GM10266 (cell line): Measurements from ENCODE around the gene TGM2.

Experiments used
- DNase-seq: peaks from one replicate; pipeline ENCODE4 v3.0.0; 2012; ENCODE audit errors: extremely low spot score
- TF ChIP-seq, protein P1 (sequence below): IDR thresholded peaks from 2 replicates; pipeline ENCODE4 v1.5.1; 2012; ENCODE audit warnings: mild to moderate bottlenecking, low read depth; ENCODE audit not compliant: control insufficient read depth, insufficient read depth; ENCODE audit errors: missing control alignments

TGM2 gene

DNA sequence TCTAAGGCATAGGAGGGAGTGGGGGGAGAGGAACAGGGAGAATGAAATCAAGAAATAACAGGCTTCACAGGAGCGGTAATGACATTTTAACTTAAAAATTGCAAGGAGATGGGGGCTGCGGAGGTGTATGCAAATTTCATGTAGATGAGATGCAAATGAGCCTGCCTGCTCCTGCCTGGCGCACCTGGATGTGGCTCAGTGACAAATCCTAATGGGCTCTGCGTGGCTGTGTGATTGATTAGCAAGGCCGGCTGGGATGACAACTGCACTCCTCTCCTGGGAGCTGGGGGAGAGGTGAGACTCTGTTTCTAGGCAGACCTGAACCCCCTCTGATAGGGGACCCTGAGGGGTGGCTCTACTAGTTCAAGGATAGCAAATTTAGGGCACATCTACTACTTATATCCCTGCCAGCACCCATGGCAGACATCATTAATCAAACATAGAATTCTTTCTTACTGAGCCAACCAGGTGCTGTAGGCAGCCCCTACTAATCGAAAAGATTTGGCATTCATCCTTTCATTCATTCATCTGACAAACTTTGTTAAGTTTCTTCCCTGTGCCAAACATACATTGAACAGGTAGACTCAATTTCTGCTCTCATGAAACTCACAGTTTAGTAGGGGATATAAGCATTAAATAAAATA is 38.4 kb upstream of the TGM2 start:
- no peak for DNase-seq
- TF ChIP-seq, protein P1, sequence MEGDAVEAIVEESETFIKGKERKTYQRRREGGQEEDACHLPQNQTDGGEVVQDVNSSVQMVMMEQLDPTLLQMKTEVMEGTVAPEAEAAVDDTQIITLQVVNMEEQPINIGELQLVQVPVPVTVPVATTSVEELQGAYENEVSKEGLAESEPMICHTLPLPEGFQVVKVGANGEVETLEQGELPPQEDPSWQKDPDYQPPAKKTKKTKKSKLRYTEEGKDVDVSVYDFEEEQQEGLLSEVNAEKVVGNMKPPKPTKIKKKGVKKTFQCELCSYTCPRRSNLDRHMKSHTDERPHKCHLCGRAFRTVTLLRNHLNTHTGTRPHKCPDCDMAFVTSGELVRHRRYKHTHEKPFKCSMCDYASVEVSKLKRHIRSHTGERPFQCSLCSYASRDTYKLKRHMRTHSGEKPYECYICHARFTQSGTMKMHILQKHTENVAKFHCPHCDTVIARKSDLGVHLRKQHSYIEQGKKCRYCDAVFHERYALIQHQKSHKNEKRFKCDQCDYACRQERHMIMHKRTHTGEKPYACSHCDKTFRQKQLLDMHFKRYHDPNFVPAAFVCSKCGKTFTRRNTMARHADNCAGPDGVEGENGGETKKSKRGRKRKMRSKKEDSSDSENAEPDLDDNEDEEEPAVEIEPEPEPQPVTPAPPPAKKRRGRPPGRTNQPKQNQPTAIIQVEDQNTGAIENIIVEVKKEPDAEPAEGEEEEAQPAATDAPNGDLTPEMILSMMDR = no peak

DNA sequence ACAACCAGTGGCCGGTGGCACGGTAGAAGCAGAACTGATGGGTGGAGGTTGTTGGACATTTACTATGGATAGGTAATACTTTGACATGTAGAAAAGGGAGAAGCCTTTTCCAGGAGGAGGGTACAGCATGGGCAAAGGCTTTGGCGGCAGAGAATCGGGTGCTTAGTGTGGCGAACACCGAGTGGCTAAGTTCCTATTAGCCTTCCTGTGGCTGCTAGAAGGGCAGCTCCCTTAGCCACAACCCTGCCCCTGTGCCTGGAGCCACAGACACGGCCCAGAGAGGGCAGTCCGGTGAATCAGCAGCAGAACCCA is 37.9 kb upstream of the TGM2 start:
- DNase-seq = no peak
- TF ChIP-seq, protein P1 = no peak

DNA sequence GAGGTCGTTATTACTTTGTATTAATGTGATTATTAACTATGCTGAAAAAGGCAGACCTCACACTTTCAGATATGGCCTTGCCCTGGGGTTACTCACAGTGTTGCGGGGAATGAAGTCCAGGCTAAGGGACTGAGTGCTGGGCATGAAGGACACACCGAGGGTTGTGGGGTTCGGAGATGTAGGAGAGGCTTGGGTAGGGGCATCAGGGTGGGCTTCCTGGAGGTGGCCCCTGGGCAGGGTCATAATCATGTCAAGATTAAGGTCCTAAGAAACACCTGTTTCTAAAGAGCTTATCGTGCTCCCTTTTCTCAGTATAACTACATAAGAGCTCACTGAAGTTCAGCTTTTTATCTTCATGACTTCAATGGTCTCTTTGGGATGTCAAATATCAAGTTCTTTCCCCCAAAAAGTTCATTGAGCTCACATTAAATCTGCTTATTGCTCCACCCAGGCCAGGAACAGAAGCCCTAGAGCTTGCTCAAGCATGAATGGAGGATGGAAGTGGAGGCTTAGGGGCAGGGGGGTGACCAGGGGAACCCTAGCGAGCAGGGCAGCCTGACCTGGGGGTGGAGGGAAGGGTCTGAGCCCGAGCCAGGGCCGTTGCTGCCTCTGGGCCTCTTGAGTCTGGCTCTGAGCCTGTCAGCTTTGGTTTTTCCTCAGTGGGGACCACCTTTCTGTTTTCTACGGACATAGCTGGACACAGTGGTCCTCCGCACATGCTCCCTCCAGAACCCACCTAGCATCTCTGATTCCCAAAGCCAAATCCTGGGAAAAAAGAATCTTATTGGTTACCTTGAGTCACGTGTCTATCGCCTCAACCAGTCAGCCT is 37.3 kb upstream of the TGM2 start:
- no peak for DNase-seq
- TF ChIP-seq, protein P1 = no peak

DNA sequence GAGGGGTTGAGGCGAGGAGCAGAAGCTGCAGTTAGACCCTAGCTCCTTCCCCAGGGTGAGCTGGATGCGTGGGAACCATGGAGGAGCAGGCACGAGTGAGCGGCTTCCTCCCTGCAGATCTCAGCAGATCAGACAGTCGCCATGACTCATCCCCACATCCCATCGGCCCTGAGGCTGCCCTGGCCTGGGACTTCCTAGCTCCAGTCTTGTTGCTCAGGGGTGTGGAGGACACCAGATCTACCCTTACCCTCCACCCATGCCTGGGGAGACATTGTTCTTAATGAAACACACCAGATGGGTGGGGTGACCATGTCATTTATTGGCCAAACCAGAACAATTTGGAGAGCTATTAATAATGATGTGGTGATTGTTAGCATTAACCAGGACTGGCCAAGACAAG is 36.3 kb upstream of the TGM2 start:
- DNase-seq = no peak
- TF ChIP-seq, protein P1 = no peak

DNA sequence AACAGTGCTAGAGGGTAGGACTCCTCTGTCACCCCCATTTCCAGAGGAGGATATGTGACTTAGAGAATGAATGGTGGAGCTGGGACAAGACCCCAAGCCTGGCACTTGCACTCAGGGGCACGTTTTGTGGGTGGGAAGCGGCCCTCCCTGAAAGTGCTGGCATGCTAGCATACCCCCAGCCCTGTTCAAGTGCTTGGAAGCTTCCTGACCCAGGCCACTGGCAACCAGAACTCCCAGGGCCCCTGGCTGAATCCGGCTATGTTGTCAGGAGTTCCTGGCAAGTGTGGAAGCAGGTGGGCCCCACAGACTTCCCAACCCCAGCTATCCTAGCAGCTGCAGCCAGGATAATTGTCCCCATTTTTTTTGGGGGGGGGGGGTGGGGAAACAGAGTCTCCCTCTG is 35.6 kb upstream of the TGM2 start:
- TF ChIP-seq, protein P1 = no peak
- DNase-seq = no peak

DNA sequence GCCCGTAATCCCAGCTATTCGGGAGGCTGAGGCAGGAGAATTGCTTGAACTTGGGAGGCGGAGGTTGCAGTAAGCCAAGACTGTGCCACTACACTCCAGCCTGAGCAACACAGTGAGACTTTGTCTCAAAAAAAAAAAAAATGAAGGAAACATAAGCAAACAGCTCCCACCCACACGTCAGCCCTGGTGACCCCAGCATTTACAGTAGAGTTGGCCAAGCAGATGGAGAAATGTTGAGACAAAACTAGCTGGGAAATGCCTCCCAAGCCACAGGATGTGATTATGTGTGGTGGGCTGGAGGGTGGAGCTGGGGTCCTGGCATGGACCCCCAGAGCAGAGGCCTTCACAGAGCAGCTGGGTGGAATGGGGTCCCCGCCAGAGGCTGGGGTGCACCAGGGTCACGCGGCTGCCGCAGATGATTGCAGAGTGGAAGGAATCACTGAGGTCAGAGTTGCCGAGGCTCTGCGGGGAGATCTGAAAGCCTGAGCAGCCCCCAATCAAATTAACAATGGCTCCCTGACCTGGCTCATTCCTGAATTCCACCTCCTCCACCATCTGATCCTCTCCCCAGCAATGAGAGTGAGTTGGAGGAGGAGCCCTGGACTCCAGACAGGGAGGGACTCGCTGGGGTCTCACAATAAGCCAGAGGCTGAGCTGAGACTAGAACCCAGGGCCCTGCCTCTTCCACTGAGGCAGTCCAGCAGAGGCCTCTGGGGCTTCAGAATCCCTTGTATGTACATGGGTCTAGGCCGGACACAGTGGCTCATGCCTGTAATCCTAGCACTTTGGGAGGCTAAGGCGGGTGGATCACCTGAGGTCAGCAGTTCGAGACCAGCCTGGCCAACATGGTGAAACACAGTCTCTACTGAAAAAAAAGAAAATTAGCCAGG is 34.7 kb upstream of the TGM2 start:
- TF ChIP-seq, protein P1 = no peak
- no peak for DNase-seq

DNA sequence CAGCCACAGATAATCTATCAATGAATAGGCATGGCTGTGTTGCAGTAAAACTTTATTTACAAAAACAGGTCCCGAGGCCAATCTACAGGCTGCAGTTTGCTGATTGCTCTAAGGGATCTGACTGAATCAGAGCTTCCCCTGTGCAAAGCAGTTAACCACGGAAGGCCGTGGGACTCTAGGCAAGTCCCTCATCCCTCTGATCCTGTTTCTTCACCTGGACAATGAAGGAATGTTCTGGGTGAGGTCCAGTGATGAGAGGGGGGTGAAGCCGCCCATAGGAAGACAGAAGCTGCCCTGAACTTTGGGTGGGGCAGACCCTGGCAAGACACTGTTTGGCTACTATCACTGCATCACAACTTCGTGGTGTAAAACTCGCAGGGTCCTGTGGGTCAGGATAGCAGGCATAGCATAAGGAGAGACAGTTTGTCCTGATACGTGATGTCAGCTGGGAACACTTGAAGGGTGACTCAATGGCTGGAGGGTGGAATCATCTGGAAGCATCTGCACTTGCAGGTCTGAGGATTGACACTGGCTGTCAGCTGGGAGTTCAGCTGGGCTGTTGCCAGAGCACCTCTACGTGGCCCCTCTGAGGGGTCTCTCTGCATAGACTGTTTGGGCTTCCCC is 33.3 kb upstream of the TGM2 start:
- no peak for DNase-seq
- TF ChIP-seq, protein P1 = no peak
